Upper lobe of left lung (tissue), 6 donors: ENCODE data around the gene PTRH2. TPM values are rescaled to one million over a fixed set of nuclear protein-coding genes. Genes with fewer than 3 reads are reported as not detected.
"Not testable (repeated sequence)": the region's sequence is repeated elsewhere in the genome, so short reads cannot be mapped to it uniquely, and the experiment has no call there.

Experiments
- ATAC-seq, 2 donors: fragments of 200-7000 bp; cut with Tn5 transposase; one replicate each; pipeline ENCODE4 v1.9.1; 2022; ENCODE audit warnings: mild to moderate bottlenecking in 2 of 2, moderate library complexity in 2 of 2; ENCODE audit not compliant: low FRiP score in 2 of 2
- DNase-seq, 2 donors: peaks; one replicate each; pipeline ENCODE4 v3.0.0-alpha.2; 2019 to 2020
- H3K27ac ChIP-seq, 4 donors: fragments of 200-600 bp; sonication (generic); one replicate each; pipeline ENCODE4 v1.5.1; 2016 to 2019
- H3K27me3 ChIP-seq, 4 donors: fragments of 200-600 bp; sonication (generic); one replicate each; pipeline ENCODE4 v1.5.1; 2017 to 2019
- H3K36me3 ChIP-seq, 4 donors: fragments of 200-600 bp; sonication (generic); one replicate each; pipeline ENCODE4 v1.5.1; 2016 to 2019
- H3K4me1 ChIP-seq, 4 donors: fragments of 200-600 bp; sonication (generic); one replicate each; pipeline ENCODE4 v1.5.1; 2018 to 2019
- H3K4me3 ChIP-seq, 4 donors: fragments of 200-600 bp; sonication (generic); one replicate each; pipeline ENCODE4 v1.5.1; 2017 to 2019; ENCODE audit warnings: mild to moderate bottlenecking in 2 of 4, moderate library complexity in 1 of 4
- H3K9me3 ChIP-seq, 4 donors: fragments of 200-600 bp; sonication (generic); one replicate each; pipeline ENCODE4 v1.5.1; 2018 to 2019
- CTCF ChIP-seq, 6 experiments: fragments of 450-650 bp in 4 of 6; fragments of 200-600 bp in 2 of 6; sonication (generic) in 2 of 6; IDR thresholded peaks; one replicate each; pipeline ENCODE4 v1.5.1; 2016 to 2019; ENCODE audit warnings: antibody characterized with exemption in 6 of 6
- EP300 ChIP-seq, 4 donors: sonication (generic); formaldehyde crosslinking; IDR thresholded peaks; one replicate each; pipeline ENCODE4 v1.5.1; 2017; ENCODE audit warnings: antibody characterized with exemption in 4 of 4, control low read depth in 2 of 4
- POLR2A ChIP-seq, 4 donors: fragments of 450-650 bp; IDR thresholded peaks; one replicate each; pipeline ENCODE4 v1.5.1; 2016 to 2017; ENCODE audit warnings: antibody characterized with exemption in 4 of 4, mild to moderate bottlenecking in 2 of 4
- POLR2AphosphoS5 ChIP-seq, 2 donors: sonication (generic); formaldehyde crosslinking; IDR thresholded peaks; one replicate each; pipeline ENCODE4 v1.5.1; 2017; ENCODE audit warnings: antibody characterized with exemption in 2 of 2
- WGBS, 2 donors: methylation state at CpG; one replicate each; pipeline ENCODE4 v1.1.5; 2017 to 2018; 5-methylcytosine and 5-hydroxymethylcytosine counted together
- total RNA-seq, 6 donors: library from RNA; depleted of rRNA in 4 of 6; stranded (reverse); fragments of >200 nt in 4 of 6; gene quantifications; one replicate each; pipeline versions ENCODE4 v1.1.0 to v1.2.1, GENCODE V29; 2016 to 2021
- donor health status: DM: no; HTN: no; CAD: no; lungs with moderate emphysema.
- donor health status: DM: no; HTN: yes; CAD: no; lungs with severe emphysema.

Gene PTRH2
- total RNA-seq, 6 donors from 2014 or later: 13.7 to 38.5 (median 22.0) TPM

DNA sequence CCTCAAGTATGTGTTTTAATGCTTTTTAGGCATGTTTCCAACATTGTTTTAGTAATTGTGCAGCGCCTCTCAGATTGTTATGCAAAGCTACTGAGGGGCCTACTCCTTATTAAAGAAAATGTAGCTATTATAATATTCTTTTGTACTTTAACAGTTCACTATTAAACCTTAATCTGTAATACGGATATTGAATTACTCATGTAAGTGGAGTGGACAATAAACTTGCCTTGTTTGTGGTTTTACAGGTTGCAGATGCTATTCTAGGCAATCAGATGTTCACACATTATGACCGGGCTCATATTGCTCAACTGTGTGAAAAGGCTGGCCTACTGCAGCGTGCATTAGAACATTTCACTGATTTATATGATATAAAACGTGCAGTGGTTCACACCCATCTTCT, 41.0 kb downstream of the PTRH2 start:
- TF ChIP-seq EP300 (IDR thresholded peaks at IDR 0.05) (no peak), CTCF (IDR thresholded peaks at IDR 0.05) (no peak), POLR2A (IDR thresholded peaks at IDR 0.05) (no peak), POLR2AphosphoS5 (IDR thresholded peaks at IDR 0.05) (no peak)
- no peak overlapping the region for H3K27ac ChIP-seq
- peaks cover 46 to 96% (median 64%) of the 10 kb centered on the region in 4 donors for H3K36me3 ChIP-seq
- ATAC-seq (no peak), DNase-seq (no peak)
- no peaks in the 10 kb centered on the region for H3K27me3 ChIP-seq
- H3K9me3 ChIP-seq: no peaks in the 10 kb centered on the region
- WGBS, 2 donors: 76 to 81% methylated on average over 5 of the region's 5 CpGs
- no peak overlapping the region for H3K4me3 ChIP-seq
- H3K4me1 ChIP-seq: peaks cover 4 to 19% (median 17%) of the 10 kb centered on the region in 4 donors

DNA sequence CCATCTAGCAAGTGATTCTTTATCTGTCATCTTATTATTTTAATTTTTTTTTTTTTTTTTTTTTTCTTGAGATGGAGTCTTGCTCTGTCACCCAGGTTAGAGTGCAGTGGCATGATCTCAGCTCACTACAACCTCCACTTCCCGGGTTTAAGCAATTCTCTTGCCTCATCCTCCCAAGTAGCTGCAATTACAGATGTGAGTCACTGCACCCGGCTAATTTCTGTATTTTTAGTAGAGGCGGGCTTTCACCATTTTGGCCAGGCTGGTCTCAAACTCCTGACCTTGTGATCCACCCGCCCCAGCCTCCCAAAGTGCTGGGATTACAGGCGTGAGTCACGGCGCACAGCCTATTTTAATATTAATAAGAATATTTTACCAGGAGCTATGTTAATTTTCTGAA, 50.6 kb downstream of the PTRH2 start:
- H3K4me3 ChIP-seq, H3K9me3 ChIP-seq, DNase-seq, H3K27ac ChIP-seq, H3K27me3 ChIP-seq, ATAC-seq, H3K4me1 ChIP-seq: not testable (repeated sequence)
- 86% methylated on average over 7 of the region's 7 CpGs for whole genome bisulfite sequencing, 2 donors
- peaks cover 37 to 100% (median 75%) of the 10 kb centered on the region in 4 donors for H3K36me3 ChIP-seq

- Histone ChIP-seq H3K4me1 (no peaks in the 10 kb centered on the region), H3K36me3 (peaks cover 37 to 97% (median 73%) of the 10 kb centered on the region in 4 donors), H3K27ac (no peak overlapping the region), H3K4me3 (no peak overlapping the region), H3K27me3 (no peaks in the 10 kb centered on the region), H3K9me3 (no peaks in the 10 kb centered on the region)
- no peak for TF ChIP-seq CTCF (IDR thresholded peaks at IDR 0.05)
- no peak for TF ChIP-seq EP300 (IDR thresholded peaks at IDR 0.05)
- TF ChIP-seq POLR2A (IDR thresholded peaks at IDR 0.05): no peak
- TF ChIP-seq POLR2AphosphoS5 (IDR thresholded peaks at IDR 0.05): no peak
- 90 to 92% methylated on average over 2 of the region's 2 CpGs for WGBS, 2 donors
- ATAC-seq: no peak
- DNase-seq: no peak
These were observed 55.1 kb downstream of the PTRH2 start for GRCh38 chr17:59652119-59652518.

DNA sequence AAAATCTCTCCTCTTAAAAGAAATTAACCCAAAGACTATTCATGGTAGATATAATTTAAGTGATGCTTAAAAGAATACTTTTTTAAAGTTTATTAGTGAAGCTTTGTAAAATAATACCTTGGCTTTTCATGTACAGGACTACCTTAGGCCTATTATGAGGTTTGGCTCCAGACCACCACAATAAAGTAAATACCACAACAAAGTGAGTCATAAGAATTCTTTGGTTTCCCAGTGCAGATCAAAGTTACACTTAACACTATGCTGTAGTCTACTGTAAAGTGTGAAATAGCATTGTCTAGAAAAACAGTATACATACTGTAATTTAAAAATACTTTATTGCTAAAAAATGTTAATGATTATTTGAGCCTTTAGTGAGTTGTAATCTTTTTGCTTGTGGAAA, 55.9 kb downstream of the PTRH2 start:
- Histone ChIP-seq H3K27me3 (no peaks in the 10 kb centered on the region), H3K4me1 (no peaks in the 10 kb centered on the region), H3K9me3 (no peaks in the 10 kb centered on the region), H3K4me3 (no peak overlapping the region), H3K36me3 (peaks cover 29 to 97% (median 68%) of the 10 kb centered on the region in 4 donors), H3K27ac (no peak overlapping the region)
- DNase-seq (no peak), ATAC-seq (no peak)
- TF ChIP-seq POLR2A (IDR thresholded peaks at IDR 0.05) (no peak), POLR2AphosphoS5 (IDR thresholded peaks at IDR 0.05) (no peak), CTCF (IDR thresholded peaks at IDR 0.05) (no peak), EP300 (IDR thresholded peaks at IDR 0.05) (no peak)

DNA sequence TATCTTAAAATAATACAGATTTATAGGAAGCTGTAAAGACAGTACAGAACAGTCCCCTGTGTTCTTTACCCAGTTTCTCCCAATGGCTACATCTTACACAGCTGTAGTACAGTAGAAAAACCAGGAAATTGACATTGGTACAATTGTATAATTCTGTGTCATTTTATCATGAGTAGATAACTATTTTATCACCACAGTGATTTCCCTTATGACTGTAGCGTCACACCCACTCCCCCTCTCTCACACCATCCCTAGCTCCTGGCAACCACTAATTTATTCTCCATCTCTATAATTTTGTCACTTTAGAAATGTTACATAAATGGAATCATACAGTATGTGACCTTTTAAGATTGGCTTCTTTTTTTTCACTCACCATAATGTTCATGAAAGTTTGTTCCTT, 56.6 kb downstream of the PTRH2 start:
- 96% methylated on average over 1 of the region's 1 CpG for WGBS, 2 donors
- no peaks in the 10 kb centered on the region for H3K27me3 ChIP-seq
- H3K4me1 ChIP-seq: no peaks in the 10 kb centered on the region
- TF ChIP-seq POLR2A (IDR thresholded peaks at IDR 0.05) (no peak), EP300 (IDR thresholded peaks at IDR 0.05) (no peak)
- H3K4me3 ChIP-seq: no peak overlapping the region
- DNase-seq (no peak), ATAC-seq (no peak)
- peaks cover 27 to 97% (median 66%) of the 10 kb centered on the region in 4 donors for H3K36me3 ChIP-seq
- no peaks in the 10 kb centered on the region for H3K9me3 ChIP-seq
- H3K27ac ChIP-seq: no peak overlapping the region

DNA sequence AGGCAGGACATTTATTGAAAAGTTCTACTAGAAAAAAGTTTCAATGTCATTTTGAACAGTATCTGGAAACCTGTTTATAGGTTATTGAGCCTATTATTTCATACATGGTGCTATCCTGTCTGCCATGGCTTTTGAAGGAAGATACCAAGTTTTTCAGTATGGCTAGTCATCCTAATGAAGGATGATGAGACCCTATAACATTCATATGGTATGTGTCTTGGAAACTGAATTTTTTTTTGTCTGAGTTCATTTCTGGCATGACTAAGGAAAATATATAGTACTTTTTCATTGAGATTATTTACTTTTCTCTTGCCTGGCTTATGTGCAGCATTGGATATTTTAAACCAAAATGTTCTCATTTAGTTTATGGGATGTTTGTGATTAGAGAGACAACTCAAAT, 57.3 kb downstream of the PTRH2 start:
- H3K36me3 ChIP-seq: peaks cover 25 to 97% (median 60%) of the 10 kb centered on the region in 4 donors

More for the DNA sequence above, 57.3 kb downstream of the PTRH2 start:
- no peaks in the 10 kb centered on the region for H3K9me3 ChIP-seq
- no peak for ATAC-seq
- H3K27ac ChIP-seq: no peak overlapping the region
- TF ChIP-seq POLR2A (IDR thresholded peaks at IDR 0.05): no peak
- TF ChIP-seq CTCF (IDR thresholded peaks at IDR 0.05): no peak
- TF ChIP-seq POLR2AphosphoS5 (IDR thresholded peaks at IDR 0.05): no peak
- no peaks in the 10 kb centered on the region for H3K27me3 ChIP-seq
- no peaks in the 10 kb centered on the region for H3K4me1 ChIP-seq
- no peak overlapping the region for H3K4me3 ChIP-seq
- no peak for DNase-seq
